ENCODE data around the gene SERP2.

SERP2 gene

DNA sequence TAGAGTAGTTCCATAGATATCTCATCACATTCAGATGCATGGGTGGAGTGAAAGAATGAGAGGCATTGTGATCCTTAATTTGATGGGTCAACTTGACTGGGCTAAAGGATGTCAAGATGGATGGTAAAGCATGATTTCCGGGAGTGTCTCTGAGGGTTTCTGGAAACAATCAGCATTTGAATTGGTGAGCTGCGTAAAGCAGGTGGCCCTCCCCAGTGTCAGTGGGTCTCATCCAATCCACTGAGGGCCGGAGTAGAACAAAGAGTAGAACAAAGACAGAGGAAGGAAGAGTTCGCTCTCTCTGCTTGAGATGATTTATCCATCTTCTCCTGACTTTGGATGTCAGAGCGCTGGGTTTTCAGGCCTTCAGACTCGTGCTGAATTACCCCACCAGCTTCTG, 43.1 kb downstream of the SERP2 start:
- TF ChIP-seq GATA1 (IDR thresholded peaks at IDR 0.05; ENCODE audit: low read depth, low read length): no peak
- no peak for TF ChIP-seq POLR2A (IDR thresholded peaks at IDR 0.05; ENCODE audit: low read length)
- no peak for DNase-seq

DNA sequence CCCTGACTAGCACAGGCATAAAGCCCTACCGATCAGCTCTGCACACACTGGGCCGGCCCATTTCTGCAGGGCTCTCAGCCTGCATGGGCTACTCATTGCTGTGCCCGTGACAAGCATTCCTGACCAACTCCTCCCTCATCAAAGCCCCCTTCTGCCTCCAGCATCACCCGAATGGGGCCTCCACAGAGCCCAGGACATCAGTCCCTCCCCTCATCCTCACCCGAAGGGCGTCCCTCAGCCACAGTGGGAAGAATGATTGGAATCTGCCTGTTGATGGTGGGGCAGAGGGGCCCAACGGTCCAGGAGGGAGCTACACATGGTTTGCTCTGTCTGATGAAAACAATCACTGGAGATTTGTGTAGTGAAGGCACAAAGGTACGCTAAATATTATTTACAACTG, 43.8 kb downstream of the SERP2 start:
- no peak for DNase-seq
- TF ChIP-seq POLR2A (IDR thresholded peaks at IDR 0.05; ENCODE audit: low read length): no peak
- TF ChIP-seq GATA1 (IDR thresholded peaks at IDR 0.05; ENCODE audit: low read depth, low read length): no peak

- no peak for DNase-seq
- TF ChIP-seq GATA1 (IDR thresholded peaks at IDR 0.05; ENCODE audit: low read depth, low read length) (no peak), POLR2A (IDR thresholded peaks at IDR 0.05; ENCODE audit: low read length) (no peak)
Observed at GRCh38 chr13:44417876-44418275, 44.3 kb downstream of the SERP2 start.

- no peak for DNase-seq
- no peak for TF ChIP-seq POLR2A (IDR thresholded peaks at IDR 0.05; ENCODE audit: low read length)
- TF ChIP-seq GATA1 (IDR thresholded peaks at IDR 0.05; ENCODE audit: low read depth, low read length): no peak
Observed at GRCh38 chr13:44420376-44421220, 47.0 kb downstream of the SERP2 start.

- no peak for DNase-seq
- TF ChIP-seq POLR2A (IDR thresholded peaks at IDR 0.05; ENCODE audit: low read length): no peak
- TF ChIP-seq GATA1 (IDR thresholded peaks at IDR 0.05; ENCODE audit: low read depth, low read length): no peak
Observed at GRCh38 chr13:44421853-44422525, 48.4 kb downstream of the SERP2 start.

DNA sequence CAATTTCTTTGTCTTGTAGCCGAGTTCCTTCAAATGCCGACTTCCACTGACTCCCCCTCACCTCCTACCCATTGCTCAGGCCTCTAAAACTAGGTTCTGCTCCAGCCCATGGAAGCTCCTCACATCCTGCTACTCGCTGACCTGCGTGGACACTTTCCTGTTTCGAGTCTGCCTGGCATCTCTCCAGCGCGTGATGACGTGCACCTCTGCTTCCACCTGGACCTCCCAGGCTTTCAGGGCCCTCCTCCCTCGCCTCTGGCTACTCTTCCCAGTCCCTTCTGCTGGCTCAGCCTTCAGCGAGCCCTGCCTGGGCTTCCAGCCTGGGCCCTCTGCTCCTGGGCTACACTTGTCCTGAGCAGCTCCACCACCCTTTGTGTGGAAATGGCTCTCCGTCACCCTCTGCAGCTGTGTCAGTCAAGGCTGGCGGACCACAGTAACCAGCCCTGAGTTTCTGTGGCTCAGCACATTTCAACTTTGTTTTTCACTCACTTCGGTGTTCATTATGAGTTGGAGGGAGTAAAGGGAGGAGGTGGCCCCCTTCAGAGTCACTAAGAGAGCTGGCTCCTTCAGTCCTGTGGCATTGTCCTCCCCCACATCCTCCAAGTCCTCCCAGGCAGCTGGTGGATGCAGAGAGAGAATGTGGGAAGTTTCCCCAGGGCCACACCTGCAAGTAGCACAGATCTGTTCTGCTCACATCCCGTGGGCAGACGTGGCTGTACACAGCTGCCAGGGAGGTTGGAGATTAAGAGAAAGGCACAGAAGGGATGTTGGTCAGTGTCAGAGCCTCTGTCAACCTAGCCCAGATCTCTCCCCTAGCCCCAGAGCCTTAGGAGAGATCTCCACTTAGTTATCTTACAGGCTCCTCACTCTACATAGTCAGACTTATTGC, 49.4 kb downstream of the SERP2 start:
- no peak for DNase-seq
- TF ChIP-seq GATA1 (IDR thresholded peaks at IDR 0.05; ENCODE audit: low read depth, low read length) (no peak), POLR2A (IDR thresholded peaks at IDR 0.05; ENCODE audit: low read length) (no peak)

DNA sequence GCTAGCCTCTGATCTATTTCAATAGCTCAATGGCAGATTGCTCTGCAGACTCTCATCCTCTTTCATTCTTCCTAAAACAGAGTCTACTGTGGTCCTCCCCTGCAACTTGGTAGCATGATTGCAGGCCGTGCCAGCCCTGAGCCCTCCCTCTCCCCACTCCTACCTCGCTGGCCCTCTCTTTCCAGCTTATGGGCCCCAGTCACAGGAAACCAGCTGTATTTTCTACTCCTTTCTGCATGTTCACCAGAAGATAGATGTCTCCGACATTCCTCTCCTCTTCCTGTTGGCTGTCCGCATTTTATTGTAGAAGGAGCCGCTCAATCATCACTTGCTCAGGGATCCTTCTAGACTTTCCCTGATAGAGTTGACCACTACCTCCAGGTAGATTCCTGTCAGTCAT, 50.2 kb downstream of the SERP2 start:
- TF ChIP-seq POLR2A (IDR thresholded peaks at IDR 0.05; ENCODE audit: low read length): no peak
- TF ChIP-seq GATA1 (IDR thresholded peaks at IDR 0.05; ENCODE audit: low read depth, low read length): no peak
- no peak for DNase-seq

DNA sequence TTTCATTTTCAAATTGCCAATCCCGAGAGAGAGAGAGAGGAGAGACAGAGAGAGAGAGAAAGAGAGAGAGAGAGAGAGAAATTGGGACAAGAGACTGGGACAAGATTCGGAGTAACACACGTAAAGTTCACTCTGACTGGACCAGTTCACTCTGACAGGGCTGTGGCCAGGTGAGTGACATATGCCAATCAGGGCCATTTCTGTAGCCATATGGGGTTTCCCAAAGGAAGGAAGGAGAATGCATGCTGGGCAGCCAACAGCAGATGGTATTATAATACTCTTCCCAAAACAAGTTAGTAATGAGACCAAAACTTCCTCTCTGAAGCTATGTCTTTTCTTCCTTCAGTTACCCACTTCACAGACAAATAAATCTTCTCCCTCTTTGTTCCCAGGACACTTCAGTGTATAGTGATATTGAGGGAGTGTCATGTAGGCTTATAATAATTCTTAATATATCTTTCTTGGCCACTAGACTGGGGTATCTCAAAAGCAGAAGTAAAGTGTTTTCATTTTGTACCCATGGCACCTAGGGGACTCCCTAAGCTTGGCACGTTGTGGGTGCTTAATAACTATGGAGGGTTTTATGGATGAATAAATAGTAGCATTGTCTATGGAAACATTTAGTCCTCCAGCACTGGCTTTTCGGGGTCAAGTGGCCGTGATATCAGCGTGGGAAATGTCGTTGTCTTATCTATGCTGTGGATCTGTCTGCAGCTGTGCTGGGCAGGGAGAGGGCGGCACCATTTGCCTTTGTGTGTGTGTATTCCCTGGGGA, 51.6 kb downstream of the SERP2 start:
- no peak for TF ChIP-seq POLR2A (IDR thresholded peaks at IDR 0.05; ENCODE audit: low read length)
- TF ChIP-seq GATA1 (IDR thresholded peaks at IDR 0.05; ENCODE audit: low read depth, low read length): peak; percentile 37
- DNase-seq: peak; percentile 43 to 61

GRCh38 chr13:44425815-44426078, 52.1 kb downstream of the SERP2 start:
- TF ChIP-seq GATA1 (IDR thresholded peaks at IDR 0.05; ENCODE audit: low read depth, low read length) (no peak), POLR2A (IDR thresholded peaks at IDR 0.05; ENCODE audit: low read length) (no peak)
- DNase-seq: no peak

- TF ChIP-seq POLR2A (IDR thresholded peaks at IDR 0.05; ENCODE audit: low read length) (no peak), GATA1 (IDR thresholded peaks at IDR 0.05; ENCODE audit: low read depth, low read length) (no peak)
- no peak for DNase-seq
Observed at GRCh38 chr13:44426461-44426860, 52.8 kb downstream of the SERP2 start.

DNA sequence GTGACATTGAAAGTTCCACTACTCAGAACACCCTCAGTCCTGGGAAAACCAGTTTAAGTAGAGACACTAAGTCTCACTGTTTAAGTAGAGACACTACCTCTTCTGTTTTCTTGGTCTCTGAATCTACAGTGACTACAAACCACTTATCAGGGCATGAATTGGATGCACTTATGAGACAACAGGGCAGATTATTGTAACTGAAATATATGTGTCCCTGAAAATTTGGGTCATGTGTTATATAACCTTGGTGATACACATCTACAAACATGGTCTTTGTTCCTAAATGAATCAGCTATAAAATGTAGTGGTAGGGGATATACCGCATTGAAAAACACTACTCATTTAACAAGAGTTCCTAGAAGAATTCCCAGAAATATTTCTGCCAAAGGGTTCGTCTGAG, 55.7 kb downstream of the SERP2 start:
- peak in 1 of 2 experiments; percentile 34 for DNase-seq
- TF ChIP-seq GATA1 (IDR thresholded peaks at IDR 0.05; ENCODE audit: low read depth, low read length) (no peak), POLR2A (IDR thresholded peaks at IDR 0.05; ENCODE audit: low read length) (no peak)

- DNase-seq: no peak
- TF ChIP-seq POLR2A (IDR thresholded peaks at IDR 0.05; ENCODE audit: low read length) (no peak), GATA1 (IDR thresholded peaks at IDR 0.05; ENCODE audit: low read depth, low read length) (no peak)
Observed at GRCh38 chr13:44431150-44431549, 57.5 kb downstream of the SERP2 start.

DNA sequence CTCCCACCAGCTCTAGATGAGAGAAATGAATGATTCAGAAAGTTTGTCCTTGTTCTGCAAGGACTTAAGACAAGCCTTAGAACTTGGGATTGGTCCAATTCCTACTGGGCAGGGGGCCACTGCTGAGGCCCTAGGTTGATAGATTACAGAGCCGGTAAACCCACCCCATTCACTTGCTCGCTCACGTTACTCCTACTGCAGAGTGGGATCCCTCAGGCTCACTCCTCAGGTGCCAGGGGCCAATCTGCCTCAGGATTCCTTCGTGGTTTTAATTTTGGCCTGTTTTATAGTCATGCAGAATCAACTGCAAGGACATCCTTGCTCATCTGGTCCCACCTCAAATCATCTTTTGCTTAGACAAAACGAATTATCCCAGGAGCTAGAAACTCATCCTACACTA, 59.0 kb downstream of the SERP2 start:
- TF ChIP-seq POLR2A (IDR thresholded peaks at IDR 0.05; ENCODE audit: low read length) (peak; percentile 39), GATA1 (IDR thresholded peaks at IDR 0.05; ENCODE audit: low read depth, low read length) (no peak)
- DNase-seq: no peak

Data from erythroblast (primary cell).